NOMO-1 treated with dmso at 0.1 percent for 144 hours (cell line): ENCODE data around the gene ECHDC3.

Source experiments
- DNase-seq: peaks from one replicate; lab custom pipeline; 2025; ENCODE audit not compliant: unreplicated experiment; lab: John Stamatoyannopoulos, UW

The ECHDC3 gene

DNA sequence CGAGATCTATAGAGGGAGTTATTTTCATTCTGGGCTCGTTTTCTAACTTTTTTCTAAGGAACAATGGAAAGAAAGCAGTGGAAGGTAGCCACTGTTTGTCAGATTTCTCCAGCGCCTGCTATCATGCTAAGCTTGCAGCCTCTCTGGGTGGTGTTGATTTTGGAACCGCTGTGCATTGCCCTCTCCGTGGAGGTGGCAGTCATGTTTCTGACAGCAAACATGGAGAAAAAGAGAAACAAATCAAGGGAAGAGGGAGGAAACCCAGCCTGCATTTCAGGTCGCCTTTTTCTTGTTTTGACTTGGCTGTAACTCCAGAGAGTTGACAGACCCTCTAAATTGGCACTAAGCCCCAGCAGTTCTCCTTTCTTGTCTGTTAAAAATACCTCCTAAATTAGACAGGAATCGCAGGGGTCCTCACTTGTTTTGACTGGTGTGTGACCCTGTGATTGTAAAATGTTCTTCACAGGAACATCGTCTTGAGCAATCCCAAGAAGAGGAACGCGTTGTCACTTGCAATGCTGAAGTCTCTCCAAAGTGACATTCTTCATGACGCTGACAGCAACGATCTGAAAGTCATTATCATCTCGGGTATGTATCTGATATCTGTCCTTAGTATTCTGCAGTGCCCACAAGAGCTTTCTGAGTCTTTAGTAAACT, 4.8 kb downstream of the ECHDC3 start:
- peak; percentile 56 for DNase-seq

DNA sequence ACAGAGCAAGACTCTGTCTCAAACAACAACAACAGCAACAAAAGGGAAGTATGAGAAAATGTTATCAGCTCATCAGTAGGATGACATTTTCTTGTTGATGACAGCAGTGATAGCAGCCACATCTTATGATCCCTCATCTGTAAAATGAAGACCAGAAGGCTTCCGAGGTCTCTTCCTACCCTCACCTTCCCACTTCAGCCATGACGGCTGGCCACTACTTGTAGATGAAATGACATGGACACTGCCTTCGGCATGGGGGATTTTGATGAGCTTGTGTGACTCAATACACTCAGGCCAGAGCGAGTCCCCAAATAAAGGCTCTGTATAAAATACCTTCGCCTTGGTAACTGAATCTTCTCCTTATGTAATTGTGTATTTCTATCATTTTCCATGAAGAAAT, 6.7 kb downstream of the ECHDC3 start:
- DNase-seq, result no peak

DNA sequence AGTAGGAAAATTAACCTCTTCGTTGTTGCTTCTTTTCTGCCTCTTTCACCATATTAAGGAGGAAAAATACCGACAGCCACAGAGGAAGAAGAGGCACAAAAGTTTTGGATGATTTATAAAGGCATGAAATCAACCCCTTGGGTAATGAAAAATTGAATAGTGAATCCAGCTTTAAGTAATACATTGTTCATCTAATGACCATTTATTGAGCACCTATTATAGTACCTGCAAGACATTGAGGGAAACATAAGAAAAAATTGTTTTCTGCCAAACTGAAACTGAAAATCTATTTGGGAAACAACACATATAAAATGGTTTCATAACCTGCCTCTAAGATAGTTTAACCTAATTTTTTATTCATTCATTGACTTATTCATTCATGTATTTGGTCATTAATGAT, 8.2 kb downstream of the ECHDC3 start:
- DNase-seq, result no peak

DNA sequence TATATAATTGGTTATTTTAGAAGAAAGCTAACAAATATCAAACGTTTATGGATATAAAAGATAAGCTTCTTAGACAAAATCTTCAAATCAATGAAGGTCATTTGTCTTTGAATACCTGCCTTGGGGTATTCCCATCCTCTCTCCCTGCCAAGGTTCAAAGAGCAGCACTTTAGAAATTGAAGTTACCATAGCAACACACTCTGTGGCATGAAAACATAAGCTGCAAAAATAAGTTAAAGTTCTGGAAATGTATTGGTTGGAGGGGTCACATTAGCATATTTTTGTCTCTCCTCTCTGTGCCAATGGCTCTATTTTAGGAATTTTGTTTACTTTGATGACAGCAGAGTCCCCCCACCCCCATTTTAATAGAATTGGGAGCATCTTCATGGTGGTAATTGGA, 12.0 kb downstream of the ECHDC3 start:
- DNase-seq, result no peak

DNA sequence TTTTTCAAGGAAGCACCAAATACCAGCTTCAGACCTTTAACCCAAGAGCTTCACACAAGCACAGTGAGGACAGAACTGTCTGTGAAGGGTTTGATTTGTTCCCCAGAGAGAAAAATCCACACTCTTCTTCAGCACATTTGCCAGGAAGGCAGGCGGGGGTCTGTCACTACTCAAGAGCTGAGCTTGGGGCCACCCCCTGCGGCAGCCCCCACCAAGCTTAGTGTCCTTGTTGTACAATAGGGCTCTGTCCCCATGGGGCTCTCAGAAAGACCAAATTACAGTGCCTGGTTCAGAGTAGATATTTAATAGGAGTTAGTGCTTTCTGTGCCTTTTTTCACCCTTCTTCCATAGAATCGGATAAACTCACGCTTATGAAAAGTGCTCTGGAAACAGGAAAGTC, 12.4 kb downstream of the ECHDC3 start:
- no peak for DNase-seq

DNA sequence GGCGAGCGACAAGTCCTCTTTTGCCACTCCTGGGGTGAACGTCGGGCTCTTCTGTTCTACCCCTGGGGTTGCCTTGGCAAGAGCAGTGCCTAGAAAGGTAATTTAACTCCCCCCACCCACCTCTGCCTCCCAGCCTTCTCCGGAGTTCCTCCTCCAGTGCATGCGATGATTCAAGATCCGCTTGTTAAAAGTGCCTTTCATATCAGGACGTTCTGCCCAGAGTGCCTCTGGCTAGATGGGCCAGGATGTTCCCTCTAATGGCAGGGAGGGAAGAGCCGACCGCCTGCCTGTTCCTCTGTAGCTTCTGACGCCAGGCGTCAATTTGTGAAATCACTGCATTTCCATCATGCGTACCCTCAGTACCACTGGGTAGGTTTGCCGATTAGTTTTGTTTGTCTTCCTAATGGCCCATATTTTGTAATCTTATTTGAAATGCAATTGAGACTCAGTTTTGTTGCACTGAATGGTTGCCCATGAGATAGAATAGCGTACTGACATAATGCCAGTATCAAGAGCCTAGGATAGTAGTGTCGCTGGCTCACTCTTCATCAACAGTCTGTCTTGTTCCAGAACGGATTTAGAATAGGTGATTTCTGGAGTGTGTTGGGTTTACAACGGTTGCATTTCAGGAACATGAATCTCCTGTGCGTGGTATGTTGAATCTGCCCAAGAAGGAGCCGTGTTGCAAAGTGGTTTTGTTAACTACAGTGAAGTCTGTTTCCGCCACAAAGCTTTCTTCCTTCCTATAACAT, 13.5 kb downstream of the ECHDC3 start:
- no peak for DNase-seq

DNA sequence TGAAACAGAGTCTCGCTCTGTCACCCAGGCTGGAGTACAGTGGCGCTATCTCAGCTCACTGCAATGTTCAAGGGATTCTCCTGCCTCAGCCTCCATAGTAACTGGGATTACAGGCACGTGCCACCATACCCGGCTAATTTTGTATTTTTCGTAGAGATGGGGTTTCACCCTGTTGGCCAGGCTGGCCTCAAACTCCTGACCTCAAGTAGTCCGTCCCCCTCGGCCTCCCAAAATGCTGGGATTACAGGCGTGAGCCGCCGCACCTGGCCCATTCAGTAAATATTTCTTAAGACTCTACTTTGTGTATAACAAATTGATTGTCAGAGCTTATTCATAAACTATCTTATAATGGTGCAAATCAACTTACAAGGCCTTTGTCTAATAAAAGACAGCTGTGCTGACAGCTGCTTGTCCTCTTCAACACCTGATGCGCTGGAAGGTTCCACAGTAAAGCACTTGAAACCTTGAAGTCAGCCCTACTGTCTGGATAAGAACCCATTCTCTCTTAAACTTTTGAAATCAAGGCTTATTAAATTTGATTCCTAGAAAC, 14.7 kb downstream of the ECHDC3 start:
- no peak for DNase-seq

DNA sequence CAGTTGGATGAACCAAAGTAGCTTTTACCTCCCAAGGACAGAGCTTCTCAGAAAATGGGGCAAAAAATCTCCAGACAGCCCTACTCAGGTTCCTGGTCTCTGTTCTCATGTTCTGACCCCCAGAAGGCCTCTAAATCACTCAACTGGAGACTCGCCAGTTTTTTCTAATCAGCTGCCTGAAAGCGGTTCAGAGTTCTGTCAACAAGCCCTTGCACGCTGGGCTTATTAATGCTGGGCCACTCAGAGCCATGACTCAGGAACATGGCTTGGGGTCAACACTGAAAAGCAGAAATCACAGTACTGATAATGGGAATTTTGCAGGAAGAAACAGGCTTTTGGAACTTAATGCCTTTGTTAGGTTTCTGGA, 15.3 kb downstream of the ECHDC3 start:
- DNase-seq, result no peak

DNA sequence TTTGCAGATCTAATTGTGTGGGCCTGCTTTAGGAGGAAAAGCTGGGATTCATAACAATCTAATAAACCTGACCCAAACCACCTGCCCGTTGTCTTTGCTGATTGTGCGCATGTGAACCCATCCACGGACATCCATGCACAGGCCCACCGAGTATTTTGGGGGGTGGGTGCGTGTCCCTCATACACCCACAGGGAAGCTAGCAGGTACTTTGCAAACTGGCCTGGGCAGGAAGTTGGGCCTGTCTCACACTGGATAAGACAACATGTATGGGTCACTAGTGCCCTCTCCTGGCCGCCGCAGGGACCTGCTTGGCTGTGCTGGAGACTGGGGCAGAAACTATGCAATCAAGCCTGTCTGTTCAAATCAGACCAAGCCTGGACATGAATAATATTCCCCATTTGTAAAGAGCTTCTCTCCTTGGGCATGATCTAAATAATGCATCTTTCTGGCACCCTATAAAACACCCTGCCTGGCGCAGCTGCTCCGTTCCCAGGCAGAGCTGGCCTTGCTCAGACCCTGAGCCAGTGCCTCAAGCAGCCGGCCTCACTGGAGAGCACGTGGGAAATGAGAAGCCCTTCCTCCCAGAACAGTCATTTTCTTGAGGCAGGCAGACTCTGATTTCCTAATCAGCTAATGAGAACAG, 15.8 kb downstream of the ECHDC3 start:
- peak; percentile 65 for DNase-seq

DNA sequence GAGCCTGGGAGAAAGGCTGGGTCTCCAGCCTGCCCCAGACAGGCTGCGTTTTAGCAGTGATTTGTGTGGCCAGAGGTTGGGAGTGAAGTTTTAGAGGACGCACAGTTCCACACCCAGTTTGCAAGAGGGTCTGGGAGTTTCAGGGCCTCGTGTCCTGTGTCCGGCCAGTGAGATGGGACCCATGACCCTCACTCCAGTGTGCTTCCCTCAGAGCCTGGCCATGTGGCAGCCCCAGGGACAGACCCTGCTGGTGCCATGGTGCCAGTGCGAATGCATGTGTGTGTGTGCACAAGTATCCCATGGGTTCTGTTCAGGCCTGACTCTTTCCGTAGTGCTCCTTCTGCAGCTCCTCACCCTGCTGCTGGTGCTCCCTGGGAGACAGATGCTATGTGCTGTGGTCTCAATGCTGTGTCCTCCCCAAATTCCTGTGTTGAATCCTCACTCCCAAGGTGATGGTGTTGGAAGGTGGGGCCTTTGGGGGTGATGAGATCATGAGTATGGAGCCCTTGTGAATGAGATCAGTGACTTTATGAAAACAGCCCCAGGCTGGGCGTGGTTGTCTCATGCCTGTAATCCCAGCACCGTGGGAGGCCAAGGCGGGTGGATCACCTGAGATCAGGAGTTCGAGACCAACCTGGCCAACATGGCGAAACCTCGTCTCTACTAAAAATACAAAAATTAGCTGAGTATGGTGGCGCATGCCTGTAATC, 16.5 kb downstream of the ECHDC3 start:
- DNase-seq, result no peak

DNA sequence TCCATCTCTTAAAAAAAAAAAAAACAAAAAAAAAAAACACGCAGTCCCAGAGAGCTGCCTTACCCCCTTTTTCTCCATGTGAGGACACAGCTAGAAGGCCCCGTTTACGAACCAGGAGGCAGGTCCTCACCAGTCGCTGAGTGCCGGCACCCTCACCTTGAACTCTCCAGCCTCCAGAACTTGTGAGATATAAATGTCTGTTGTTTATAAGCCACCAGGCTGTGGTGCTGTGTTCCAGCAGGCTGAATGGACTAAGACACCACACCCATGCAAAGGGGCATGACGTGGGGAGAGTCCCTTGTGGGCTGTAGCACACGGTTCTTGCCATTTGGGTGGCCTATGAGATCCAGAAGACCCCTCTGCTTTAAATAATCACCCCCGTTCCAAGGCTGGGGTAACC, 17.2 kb downstream of the ECHDC3 start:
- no peak for DNase-seq

DNA sequence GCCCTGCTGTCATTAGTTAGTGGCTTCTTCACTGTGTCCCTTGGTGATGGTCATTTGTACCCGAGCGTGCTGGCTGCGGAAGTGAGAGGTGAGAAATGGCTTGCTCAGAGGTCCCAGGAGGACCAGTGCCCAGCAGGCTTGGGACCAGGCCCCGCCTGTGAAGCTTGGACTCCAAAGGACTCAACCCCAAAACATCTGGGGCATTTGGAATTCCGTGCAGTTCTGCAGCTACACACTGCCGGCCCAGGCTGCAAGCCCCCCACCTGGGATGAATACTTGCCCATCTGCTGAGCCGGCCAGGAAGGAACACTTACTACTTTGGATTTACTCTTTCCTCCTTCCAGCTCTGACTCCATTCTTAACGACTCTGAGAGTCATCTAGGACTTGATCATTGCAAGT, 18.0 kb downstream of the ECHDC3 start:
- DNase-seq, result no peak

DNA sequence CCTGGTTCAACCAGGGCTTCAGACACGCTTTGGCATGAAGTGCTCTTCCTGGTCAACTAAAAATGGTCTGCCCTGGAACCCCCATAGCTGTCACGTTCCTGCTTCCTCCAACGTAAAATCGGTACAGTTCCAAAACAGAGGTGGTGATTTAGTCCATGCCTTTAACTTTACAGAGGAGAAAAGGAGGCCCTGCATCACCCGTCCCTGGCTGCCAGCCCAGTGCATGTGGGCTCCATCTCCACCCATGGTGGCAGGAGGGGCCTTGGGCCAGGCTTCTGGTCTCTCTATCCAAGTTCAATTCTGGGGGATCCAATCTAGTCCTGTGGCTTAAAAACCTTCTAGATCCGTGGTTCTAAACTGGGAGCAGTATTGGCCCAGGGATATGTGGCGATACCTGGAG, 18.7 kb downstream of the ECHDC3 start:
- no peak for DNase-seq

DNA sequence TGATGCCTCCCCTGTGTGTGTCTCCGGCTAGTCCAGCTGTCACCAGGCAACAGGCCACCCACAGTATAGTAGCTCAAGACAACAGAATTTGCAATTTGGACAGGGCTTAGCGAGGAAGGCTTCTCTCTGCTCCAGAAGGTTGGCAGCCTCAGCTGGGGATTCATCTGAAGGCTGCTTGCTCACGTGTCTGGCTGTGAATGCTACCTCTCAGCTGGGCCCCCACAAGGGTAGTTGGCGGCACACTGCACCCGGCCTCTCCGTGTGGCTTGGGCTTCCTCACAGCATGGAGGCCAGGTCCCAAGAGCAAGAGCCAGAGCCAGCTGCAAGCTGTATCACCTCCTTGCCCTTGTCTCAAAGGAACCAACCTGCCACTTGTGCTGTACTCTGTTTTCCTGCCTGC, 19.2 kb downstream of the ECHDC3 start:
- no peak for DNase-seq

DNA sequence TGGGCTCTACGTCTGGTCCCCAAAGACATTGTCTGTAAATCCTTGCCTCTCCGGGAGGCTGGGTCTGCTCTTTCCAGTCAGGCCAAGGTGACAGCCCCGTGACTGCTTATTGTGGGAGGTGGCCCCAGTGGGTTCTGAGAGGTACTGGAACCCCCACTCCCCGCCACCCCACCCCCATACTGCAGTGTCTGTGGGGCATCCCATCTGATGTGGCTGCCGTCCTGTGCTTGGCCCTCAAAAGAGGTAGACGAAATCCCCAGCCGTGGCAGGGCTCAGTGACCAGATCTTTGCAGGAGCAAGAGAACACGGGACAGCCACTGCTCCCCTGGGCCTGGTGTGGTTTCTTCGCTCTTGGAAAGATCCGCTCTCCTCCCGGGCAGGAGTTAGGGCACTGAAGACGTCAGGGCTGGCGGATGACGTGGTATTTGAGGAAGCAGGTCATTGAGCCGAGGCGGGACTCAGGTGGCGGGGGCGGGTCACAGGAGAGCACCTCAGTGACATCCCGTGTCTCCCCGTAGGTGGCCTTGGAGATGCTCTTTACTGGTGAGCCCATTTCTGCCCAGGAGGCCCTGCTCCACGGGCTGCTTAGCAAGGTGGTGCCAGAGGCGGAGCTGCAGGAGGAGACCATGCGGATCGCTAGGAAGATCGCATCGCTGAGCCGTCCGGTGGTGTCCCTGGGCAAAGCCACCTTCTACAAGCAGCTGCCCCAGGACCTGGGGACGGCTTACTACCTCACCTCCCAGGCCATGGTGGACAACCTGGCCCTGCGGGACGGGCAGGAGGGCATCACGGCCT, 20.7 kb downstream of the ECHDC3 start:
- DNase-seq, result no peak

DNA sequence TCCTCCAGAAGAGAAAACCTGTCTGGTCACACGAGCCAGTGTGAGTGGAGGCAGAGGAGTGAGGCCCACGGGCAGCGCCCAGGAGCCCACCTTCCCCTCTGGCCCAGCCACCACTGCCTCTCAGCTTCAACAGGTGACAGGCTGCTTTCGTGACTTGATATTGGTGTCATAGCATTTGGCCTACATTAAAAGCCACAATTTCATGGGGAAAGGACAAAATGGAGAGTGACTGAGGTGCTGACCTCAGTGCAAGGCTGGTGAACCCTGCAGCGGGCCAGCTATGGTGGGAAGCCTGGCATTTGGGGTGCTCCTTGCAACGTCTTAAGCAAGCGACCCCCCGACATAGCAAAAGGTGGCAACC, 21.3 kb downstream of the ECHDC3 start:
- DNase-seq, result no peak

DNA sequence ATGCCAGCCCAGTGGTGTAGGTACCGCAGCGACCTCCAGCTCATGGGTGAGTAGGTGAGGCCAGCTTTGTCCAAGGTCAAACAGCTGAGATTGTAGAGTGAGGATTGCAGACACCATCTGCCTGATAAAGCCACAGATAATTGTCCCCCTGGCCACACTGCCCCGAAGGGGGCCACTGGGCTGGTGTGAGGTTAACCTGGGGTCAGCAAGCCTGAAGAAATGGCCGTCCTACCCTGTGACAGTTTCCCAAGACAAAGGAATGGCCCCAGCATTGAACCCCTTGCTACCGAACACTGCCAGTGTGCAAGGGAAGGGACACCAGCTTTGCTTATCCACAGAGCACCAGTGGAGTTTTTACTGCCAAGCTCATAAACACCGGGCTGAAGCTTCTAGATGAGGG, 23.0 kb downstream of the ECHDC3 start:
- no peak for DNase-seq

DNA sequence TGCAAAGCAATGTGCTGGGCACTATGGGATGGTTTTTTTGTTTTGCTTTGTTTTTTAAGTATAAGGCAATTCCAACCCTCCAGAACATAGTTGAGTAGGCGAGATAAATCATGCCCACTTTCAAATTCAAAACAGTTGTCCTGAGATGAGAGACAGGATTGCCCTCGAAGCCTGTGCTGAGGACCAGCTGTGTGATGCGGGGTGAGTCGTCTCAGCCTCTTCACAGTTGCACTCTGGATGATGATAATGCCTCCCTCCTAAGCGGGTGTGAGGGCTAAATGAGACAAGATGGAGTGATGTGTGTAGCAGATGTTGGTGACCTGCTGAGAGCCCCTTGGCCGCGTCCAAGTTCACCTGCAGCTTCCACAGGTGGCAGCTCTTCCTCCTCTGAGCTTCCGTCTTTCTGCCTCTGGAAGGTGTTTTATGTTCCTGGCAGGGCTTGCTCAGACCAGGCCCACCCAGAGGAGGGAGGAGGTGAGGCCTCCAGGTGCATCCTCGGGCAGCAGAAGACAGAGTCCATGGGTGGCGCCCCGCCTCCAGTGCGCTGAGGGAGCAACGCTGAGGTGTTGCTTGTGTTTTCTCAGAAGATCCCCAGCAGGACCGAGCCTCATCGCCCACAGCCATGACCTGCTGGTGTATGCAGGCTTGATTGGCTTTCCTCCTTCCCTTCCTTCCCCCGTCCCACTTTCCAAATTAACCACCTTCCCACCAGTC, 30.6 kb downstream of the ECHDC3 start:
- no peak for DNase-seq

DNA sequence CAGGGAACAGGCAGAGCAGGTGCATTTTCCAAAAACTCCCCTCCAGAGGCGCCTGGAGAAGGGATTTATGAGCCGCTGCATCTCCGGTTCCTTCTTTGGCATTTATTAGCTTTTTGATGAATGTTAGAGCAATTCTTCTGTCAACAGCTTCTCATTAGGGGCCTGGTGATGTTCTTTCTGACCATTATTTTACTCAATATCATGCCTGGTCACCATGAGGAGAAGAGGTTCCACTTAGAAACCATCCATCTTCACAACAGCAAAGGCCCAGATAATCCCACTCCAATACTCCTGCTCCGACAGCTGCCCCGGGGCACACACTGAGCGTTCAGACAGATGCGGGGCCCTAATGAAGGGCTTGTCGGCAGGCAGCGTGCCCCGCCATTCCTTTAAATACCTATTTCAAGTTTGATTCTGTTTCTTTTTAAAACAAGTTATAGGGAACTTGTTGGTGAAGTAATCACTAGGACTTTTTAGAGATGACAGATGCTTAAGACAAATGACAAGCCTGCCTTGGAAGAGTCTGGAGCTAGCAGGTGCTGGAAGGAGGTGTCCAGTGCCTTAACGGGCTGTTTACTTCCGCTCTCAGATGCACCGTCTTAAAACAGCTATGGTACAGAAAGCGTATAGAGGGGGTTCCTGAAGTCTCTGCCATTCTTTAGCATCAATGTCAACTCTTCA, 31.7 kb downstream of the ECHDC3 start:
- no peak for DNase-seq

DNA sequence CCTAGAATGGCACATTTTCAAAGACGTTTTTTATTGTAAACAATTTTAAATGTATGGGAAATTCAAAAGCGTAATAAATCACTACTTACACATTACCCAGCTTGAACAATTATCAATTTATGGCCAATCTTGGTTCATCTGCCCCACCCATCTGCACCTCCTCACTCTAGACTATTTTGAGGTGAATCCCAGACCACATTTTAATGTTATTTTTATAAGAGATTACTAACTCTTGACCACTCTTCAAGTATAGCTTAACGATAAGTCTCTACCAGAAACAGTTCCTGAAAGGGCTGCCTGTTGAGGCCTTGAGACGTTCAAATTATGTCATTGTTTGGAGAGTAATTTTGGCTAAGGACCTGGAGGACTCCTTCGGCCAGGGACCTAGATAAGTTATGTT, 33.2 kb downstream of the ECHDC3 start:
- no peak for DNase-seq
